ENCODE data around the gene NIN. TPM values are rescaled to one million over a fixed set of nuclear protein-coding genes. Genes with fewer than 3 reads are reported as not detected.
A peak's percentile ranks its signal among the peaks of the same experiment; 100 is the strongest.

The NIN gene
- total RNA-seq, result 10 to 100 TPM; 56.9 to 57.9 TPM

GRCh38 chr14:50830932-50831725 lies at the start of gene NIN:
NIN (minus strand) TSS chr14:50831162; CDS start chr14:50822056, 9,106 bp downstream.
- H3K4me1 Mint-ChIP-seq (ENCODE audit: low read depth), result peaks cover 62% of the 10 kb centered on the region
- H3K4me3 Mint-ChIP-seq, result peak within 1 kb of the TSS; percentile 88
- peak; percentile 69 for DNase-seq
- H3K9me3 Mint-ChIP-seq, result no peaks in the 10 kb centered on the region
- peaks cover 6% of the 10 kb centered on the region for H3K36me3 Mint-ChIP-seq (ENCODE audit: low read depth)
- intact Hi-C loops (cut with micrococcal nuclease), result loop anchor here (1.0 to 2.0 kb wide), 7 partner anchors 9 to 410 kb away; partner anchors contain the start of genes SAV1 and TMX1
- H3K27ac Mint-ChIP-seq, result peak within 1 kb of the TSS; percentile 83
- CTCF ChIA-PET, result interaction anchor here (2.6 to 3.1 kb wide), 2 partner anchors 10 to 29 kb away, joined by 10 to 19 read pairs; no protein-coding TSS in a partner anchor
- H3K27me3 Mint-ChIP-seq (ENCODE audit: low read depth), result no peaks in the 10 kb centered on the region

- Mint-ChIP-seq H3K9me3 (no peaks in the 10 kb centered on the region), H3K27ac (no peak overlapping the region), H3K4me3 (no peak overlapping the region), H3K27me3 (ENCODE audit: low read depth) (peaks cover 51% of the 10 kb centered on the region), H3K36me3 (ENCODE audit: low read depth) (no peaks in the 10 kb centered on the region), H3K4me1 (ENCODE audit: low read depth) (peaks cover 26% of the 10 kb centered on the region)
- DNase-seq, result peak; percentile 89
- intact Hi-C loops (cut with micrococcal nuclease), result loop anchor here (1.0 to 5.0 kb wide), 4 partner anchors 67 to 533 kb away; partner anchors contain the start of gene PYGL
- CTCF ChIA-PET, result interaction anchor here (1.2 to 1.6 kb wide), 3 partner anchors 16 to 274 kb away, joined by 3 to 9 read pairs (median 4); no protein-coding TSS in a partner anchor
Measured at GRCh38 chr14:50875359-50876070, 44.6 kb upstream of the NIN start.

GRCh38 chr14:50874757-50875156 lies 43.8 kb upstream of the NIN start:
- DNase-seq, result no peak
- H3K9me3 Mint-ChIP-seq, result no peaks in the 10 kb centered on the region
- H3K4me3 Mint-ChIP-seq, result no peak overlapping the region
- H3K36me3 Mint-ChIP-seq (ENCODE audit: low read depth), result no peaks in the 10 kb centered on the region
- peaks cover 54% of the 10 kb centered on the region for H3K27me3 Mint-ChIP-seq (ENCODE audit: low read depth)
- CTCF ChIA-PET, result interaction anchor here (1.6 kb wide), 2 partner anchors 15 to 273 kb away, joined by 4 to 9 read pairs; no protein-coding TSS in a partner anchor
- intact Hi-C loops (cut with micrococcal nuclease), result loop anchor here (1.0 to 5.0 kb wide), 4 partner anchors 68 to 532 kb away; partner anchors contain the start of gene PYGL
- H3K27ac Mint-ChIP-seq, result no peak overlapping the region
- H3K4me1 Mint-ChIP-seq (ENCODE audit: low read depth), result peaks cover 26% of the 10 kb centered on the region

GRCh38 chr14:50871914-50872732 lies 41.2 kb upstream of the NIN start, which contains the start of gene ABHD12B:
ABHD12B (plus strand) TSS chr14:50872053; CDS start chr14:50872175, 122 bp downstream.
- intact Hi-C loops (cut with micrococcal nuclease), result no loop called here
- no peak for DNase-seq

GRCh38 chr14:50871228-50871627 lies 40.3 kb upstream of the NIN start:
- Mint-ChIP-seq H3K36me3 (ENCODE audit: low read depth) (no peaks in the 10 kb centered on the region), H3K27ac (no peak overlapping the region), H3K4me1 (ENCODE audit: low read depth) (peaks cover 26% of the 10 kb centered on the region), H3K4me3 (no peak overlapping the region), H3K9me3 (no peaks in the 10 kb centered on the region), H3K27me3 (ENCODE audit: low read depth) (peaks cover 64% of the 10 kb centered on the region)
- intact Hi-C loops (cut with micrococcal nuclease), result no loop called here
- DNase-seq, result no peak
- CTCF ChIA-PET, result interaction anchor here (0.9 to 1.0 kb wide), 2 partner anchors 9 to 93 kb away, joined by 3 to 4 read pairs; no protein-coding TSS in a partner anchor

More at GRCh38 chr14:50871914-50872732, 41.2 kb upstream of the NIN start, which contains the start of gene ABHD12B:
- Mint-ChIP-seq H3K4me3 (no peak within 1 kb of the TSS), H3K27me3 (ENCODE audit: low read depth) (peaks cover 67% of the 10 kb centered on the region), H3K4me1 (ENCODE audit: low read depth) (peaks cover 26% of the 10 kb centered on the region), H3K27ac (no peak within 1 kb of the TSS), H3K9me3 (no peaks in the 10 kb centered on the region), H3K36me3 (ENCODE audit: low read depth) (no peaks in the 10 kb centered on the region)
- CTCF ChIA-PET, result no interaction called here

- CTCF ChIA-PET, result interaction anchor here (1.2 kb wide), 1 partner anchor 79 kb away, joined by 3 read pairs; no protein-coding TSS in a partner anchor
- H3K4me1 Mint-ChIP-seq (ENCODE audit: low read depth), result peaks cover under 1% of the 10 kb centered on the region
- no peaks in the 10 kb centered on the region for H3K36me3 Mint-ChIP-seq (ENCODE audit: low read depth)
- peaks cover 27% of the 10 kb centered on the region for H3K27me3 Mint-ChIP-seq (ENCODE audit: low read depth)
- DNase-seq, result no peak
- no peak overlapping the region for H3K27ac Mint-ChIP-seq
- no peaks in the 10 kb centered on the region for H3K9me3 Mint-ChIP-seq
- intact Hi-C loops (cut with micrococcal nuclease), result no loop called here
- H3K4me3 Mint-ChIP-seq, result no peak overlapping the region
Measured at GRCh38 chr14:50865391-50866076, 34.6 kb upstream of the NIN start.

GRCh38 chr14:50864946-50865345 lies 34.0 kb upstream of the NIN start:
- DNase-seq, result no peak
- H3K36me3 Mint-ChIP-seq (ENCODE audit: low read depth), result no peaks in the 10 kb centered on the region
- intact Hi-C loops (cut with micrococcal nuclease), result loop anchor here (5.0 kb wide), 1 partner anchor 232 kb away; the partner anchor contains the start of gene TRIM9
- no peak overlapping the region for H3K4me3 Mint-ChIP-seq
- no peak overlapping the region for H3K27ac Mint-ChIP-seq
- H3K27me3 Mint-ChIP-seq (ENCODE audit: low read depth), result peaks cover 21% of the 10 kb centered on the region
- CTCF ChIA-PET, result interaction anchor here (1.2 kb wide), 1 partner anchor 79 kb away, joined by 3 read pairs; no protein-coding TSS in a partner anchor
- H3K4me1 Mint-ChIP-seq (ENCODE audit: low read depth), result peaks cover 5% of the 10 kb centered on the region
- no peaks in the 10 kb centered on the region for H3K9me3 Mint-ChIP-seq

GRCh38 chr14:50864237-50864636 lies 33.3 kb upstream of the NIN start:
- no peaks in the 10 kb centered on the region for H3K9me3 Mint-ChIP-seq
- H3K27ac Mint-ChIP-seq, result no peak overlapping the region
- H3K4me3 Mint-ChIP-seq, result no peak overlapping the region
- no peak for DNase-seq
- intact Hi-C loops (cut with micrococcal nuclease), result loop anchor here (5.0 kb wide), 1 partner anchor 233 kb away; the partner anchor contains the start of gene TRIM9
- peaks cover 9% of the 10 kb centered on the region for H3K4me1 Mint-ChIP-seq (ENCODE audit: low read depth)
- peaks cover 15% of the 10 kb centered on the region for H3K27me3 Mint-ChIP-seq (ENCODE audit: low read depth)
- CTCF ChIA-PET, result interaction anchor here (8.0 kb wide), 1 partner anchor 88 kb away, joined by 143 read pairs; no protein-coding TSS in a partner anchor
- no peaks in the 10 kb centered on the region for H3K36me3 Mint-ChIP-seq (ENCODE audit: low read depth)

GRCh38 chr14:50862036-50862570 lies 31.1 kb upstream of the NIN start:
- intact Hi-C loops (cut with micrococcal nuclease), result loop anchor here (5.0 kb wide), 1 partner anchor 235 kb away; the partner anchor contains the start of gene TRIM9
- CTCF ChIA-PET, result interaction anchor here (0.6 to 8.0 kb wide), 7 partner anchors 9 to 105 kb away, joined by 3 to 143 read pairs (median 4); no protein-coding TSS in a partner anchor
- H3K27ac Mint-ChIP-seq, result no peak overlapping the region

GRCh38 chr14:50860478-50861086 lies 29.6 kb upstream of the NIN start:
- no peaks in the 10 kb centered on the region for H3K9me3 Mint-ChIP-seq
- H3K27me3 Mint-ChIP-seq (ENCODE audit: low read depth), result no peaks in the 10 kb centered on the region
- peaks cover 10% of the 10 kb centered on the region for H3K4me1 Mint-ChIP-seq (ENCODE audit: low read depth)
- CTCF ChIA-PET, result interaction anchor here (0.5 to 8.0 kb wide), 48 partner anchors 9 to 728 kb away, joined by 3 to 143 read pairs (median 5); partner anchors contain the start of genes ATL1 and NIN
- intact Hi-C loops (cut with micrococcal nuclease), result loop anchor here (1.0 to 5.0 kb wide), 13 partner anchors 29 to 539 kb away; partner anchors contain the start of genes NIN, SAV1 and TRIM9
- no peaks in the 10 kb centered on the region for H3K36me3 Mint-ChIP-seq (ENCODE audit: low read depth)
- H3K4me3 Mint-ChIP-seq, result peak overlapping the region; percentile 80
- DNase-seq, result peak; percentile 96
- peak overlapping the region; percentile 36 for H3K27ac Mint-ChIP-seq

More at GRCh38 chr14:50862036-50862570, 31.1 kb upstream of the NIN start:
- no peak overlapping the region for H3K4me3 Mint-ChIP-seq
- H3K9me3 Mint-ChIP-seq, result no peaks in the 10 kb centered on the region
- peaks cover 10% of the 10 kb centered on the region for H3K4me1 Mint-ChIP-seq (ENCODE audit: low read depth)
- no peaks in the 10 kb centered on the region for H3K36me3 Mint-ChIP-seq (ENCODE audit: low read depth)
- peaks cover 3% of the 10 kb centered on the region for H3K27me3 Mint-ChIP-seq (ENCODE audit: low read depth)
- DNase-seq, result no peak
